ENCODE results near the gene SEC22A. TPM values are rescaled to one million over a fixed set of nuclear protein-coding genes. Genes with fewer than 3 reads are reported as not detected.

Gene SEC22A
- total and polyA plus RNA-seq, 5 experiments from 2014 or later: 6.7 to 19.8 (median 12.7) TPM

- POLR2A ChIA-PET: no interaction called here
- Mint-ChIP-seq H3K27me3 (peaks cover 0 to 17% (median 3%) of the 10 kb centered on the region in 5 donors), H3K4me1 (no peaks in the 10 kb centered on the region), H3K9me3 (no peaks in the 10 kb centered on the region), H3K27ac (no peak overlapping the region), H3K36me3 (no peaks in the 10 kb centered on the region), H3K4me3 (no peak overlapping the region)
- ATAC-seq (no peak), DNase-seq (no peak)
Observed at GRCh38 chr3:123321806-123322205, 120.1 kb downstream of the SEC22A start.

- POLR2A ChIA-PET: no interaction called here
- Mint-ChIP-seq H3K4me1 (no peaks in the 10 kb centered on the region), H3K27me3 (peaks cover 0 to 15% (median 5%) of the 10 kb centered on the region in 5 donors), H3K4me3 (no peak overlapping the region), H3K9me3 (no peaks in the 10 kb centered on the region), H3K36me3 (no peaks in the 10 kb centered on the region), H3K27ac (peak overlapping the region in 1 of 10 donors; percentile 46)
- no peak for DNase-seq
- ATAC-seq: no peak
Observed at GRCh38 chr3:123322866-123323265, 121.1 kb downstream of the SEC22A start.

Small RNA genes within 50 kb of the gene (microRNA-seq; reads per million reads assigned to microRNA genes)
- gene MIR7110 (ENCODE audit: borderline microRNAs expressed): not detected

Other genes starting within 250 kb of the SEC22A start
- gene SEMA5B, start 174.2 kb upstream of the SEC22A start, total RNA-seq: under 1 TPM; 0.16 to 0.47 TPM
- gene SEMA5B, start 174.2 kb upstream of the SEC22A start, polyA plus RNA-seq: not detected
- gene PDIA5, start 134.9 kb upstream of the SEC22A start, total RNA-seq: 1 to 10 TPM; 5.2 to 6.0 TPM
- 1 to 10 TPM; 3.2 to 6.9 (median 4.1) TPM for gene PDIA5, start 134.9 kb upstream of the SEC22A start, polyA plus RNA-seq
- not detected for gene ADCY5, start 247.1 kb downstream of the SEC22A start, total RNA-seq
- gene ADCY5, start 247.1 kb downstream of the SEC22A start, polyA plus RNA-seq: under 1 TPM in 2 of 3 donors, not detected in 1; 0.03 to 0.07 TPM